GM12878 (cell line): ENCODE results near the gene CD40LG. TPM values are rescaled to one million over a fixed set of nuclear protein-coding genes. Genes with fewer than 3 reads are reported as not detected.

Source experiments
- ATAC-seq: fragments of 200-7000 bp; cut with Tn5 transposase; 3 replicates; pipeline ENCODE4 v1.9.1; 2020; ENCODE audit warnings: mild to moderate bottlenecking, moderate library complexity
- BruUV-seq: library from RNA; stranded (reverse); fragments of 400-500 nt; replicated peaks from 2 replicates; lab custom pipeline; 2021; lab: Mats Ljungman, UMichigan
- CTCF ChIA-PET: fragments of 300-600 bp; sonication (Branson Sonifier 250); formaldehyde crosslinking; extraction: SDS; loops from one replicate; lab custom pipeline; 2021; ENCODE audit warnings: inconsistent platforms; lab: Yijun Ruan, JAX
- POLR2A ChIA-PET: fragments of 350-600 bp; formaldehyde crosslinking; extraction: SDS; loops from one replicate; lab custom pipeline; 2021; ENCODE audit warnings: inconsistent platforms; lab: Charles Lee
- RAD21 ChIA-PET: fragments of 300-600 bp; sonication (Branson Sonifier 250); formaldehyde crosslinking; loops from one replicate; lab custom pipeline; 2023; ENCODE audit warnings: antibody characterized with exemption; ENCODE audit not compliant: unreplicated experiment; lab: Charles Lee
- SMC1A ChIA-PET: fragments of 300-600 bp; sonication (Branson Sonifier 250); formaldehyde crosslinking; loops from one replicate; lab custom pipeline; 2023; ENCODE audit not compliant: unreplicated experiment, uncharacterized antibody; lab: Charles Lee
- DNase-seq: peaks from one replicate; pipeline ENCODE4 v3.0.0-alpha.2; 2011; ENCODE audit warnings: low read depth, low spot score
- FAIRE-seq: peaks from 3 replicates; lab custom pipeline; 2011; peaks lifted over from hg19 to GRCh38; lab: Jason Lieb, UNC
- H2AFZ ChIP-seq: 2 replicates; pipeline ENCODE4 v1.6.0; 2011; ENCODE audit warnings: low read depth, low read length, control low read depth; ENCODE audit not compliant: control insufficient read depth
- H3K27ac ChIP-seq: 2 replicates; pipeline ENCODE4 v1.5.1; 2011; ENCODE audit warnings: control low read depth; ENCODE audit not compliant: control insufficient read depth, insufficient read depth
- H3K27me3 ChIP-seq, 2 experiments: replicated peaks in 1 of 2; 2 replicates each; pipeline versions ENCODE4 v1.6.0 to v1.6.1; 2011; ENCODE audit warnings: low read length in 1 of 2; ENCODE audit not compliant: control insufficient read depth in 2 of 2, insufficient read depth in 2 of 2
- H3K36me3 ChIP-seq, 2 experiments: 2 replicates each; pipeline ENCODE4 v1.5.1; 2011; ENCODE audit warnings: low read length in 1 of 2; ENCODE audit not compliant: control insufficient read depth in 2 of 2, insufficient read depth in 2 of 2
- H3K4me1 ChIP-seq: 2 replicates; pipeline ENCODE4 v1.6.1; 2011; ENCODE audit warnings: mild to moderate bottlenecking, low read length, moderate library complexity, mixed read lengths; ENCODE audit not compliant: control insufficient read depth, insufficient read depth
- H3K4me2 ChIP-seq: 2 replicates; pipeline ENCODE4 v1.6.0; 2011; ENCODE audit warnings: control low read depth; ENCODE audit not compliant: control insufficient read depth, insufficient read depth
- H3K4me3 ChIP-seq: fragments of 200-600 bp; sonication (generic); 2 replicates; pipeline ENCODE4 v1.5.1; 2016
- H3K79me2 ChIP-seq: 2 replicates; pipeline ENCODE4 v1.6.0; 2011; ENCODE audit warnings: low read length; ENCODE audit not compliant: control insufficient read depth, insufficient read depth
- H3K9ac ChIP-seq: 2 replicates; pipeline ENCODE4 v1.8.0; 2011; ENCODE audit warnings: low read length, control low read depth, mixed read lengths; ENCODE audit not compliant: control insufficient read depth, insufficient read depth
- H3K9me3 ChIP-seq: replicated peaks from 3 replicates; pipeline ENCODE4 v1.5.1; 2011; ENCODE audit warnings: mild to moderate bottlenecking, low read length; ENCODE audit not compliant: control insufficient read depth, insufficient read depth
- H4K20me1 ChIP-seq: 2 replicates; pipeline ENCODE4 v1.6.0; 2011; ENCODE audit not compliant: control insufficient read depth, insufficient read depth
- CHD2 ChIP-seq: IDR thresholded peaks from 2 replicates; pipeline ENCODE4 v1.6.1; 2011; ENCODE audit warnings: low read depth, low read length, improper control_type of control experiment, borderline replicate concordance
- NFYB ChIP-seq: IDR thresholded peaks from 2 replicates; pipeline ENCODE4 v1.6.1; 2011; ENCODE audit warnings: low read depth, mild to moderate bottlenecking, low read length, improper control_type of control experiment, moderate library complexity; ENCODE audit not compliant: insufficient read depth
- RELA ChIP-seq: fragments of 450-650 bp; IDR thresholded peaks from 2 replicates; pipeline ENCODE4 v1.8.0; 2014; ENCODE audit warnings: borderline replicate concordance; ENCODE audit not compliant: partially characterized antibody
- SIX5 ChIP-seq: IDR thresholded peaks from 2 replicates; pipeline ENCODE4 v1.6.1; 2011; ENCODE audit warnings: mild to moderate bottlenecking, low read depth, low read length, moderate library complexity; ENCODE audit not compliant: severe bottlenecking
- TBL1XR1 ChIP-seq: IDR thresholded peaks from 2 replicates; pipeline ENCODE4 v1.6.1; 2012; ENCODE audit warnings: low read depth, low read length, improper control_type of control experiment
- WGBS: methylation state at CpG from one replicate; pipeline ENCODE4 v1.1.6; 2016; ENCODE audit warnings: low lambda C conversion rate; ENCODE audit not compliant: insufficient replicate concordance, insufficient coverage; ENCODE audit errors: missing lambda C conversion rate; 5-methylcytosine and 5-hydroxymethylcytosine counted together
- in situ Hi-C: fragments of 300-500 bp; cut with MboI; formaldehyde crosslinking; loops from 9 replicates; pipeline ENCODE4 v1.14.3; 2018; ENCODE audit warnings: mixed read lengths
- intact Hi-C: fragments of 100-400 bp; cut with micrococcal nuclease; formaldehyde crosslinking; loops from one replicate; pipeline ENCODE4 v1.14.2; 2022; ENCODE audit not compliant: unreplicated experiment
- polyA plus RNA-seq, 11 experiments: library from polyadenylated mRNA; depleted of rRNA in 4 of 11; unstranded in 6 of 11; stranded (reverse) in 5 of 11; fragments of >200 nt; fragmentation: Nextera tagmentation in 4 of 11; fragmentation: Illumina TruSeq in 1 of 11; extraction: Ambion mirVana in 4 of 11; extraction: Trizol in 1 of 11; gene quantifications; 1 replicate in 1 of 11; 2 replicates in 10 of 11; pipeline versions ENCODE4 v1.2.1 to v1.2.3, GENCODE V29; 2011 to 2016; ENCODE audit warnings: inconsistent platforms in 2 of 11, missing spikeins in 2 of 11, low read depth in 1 of 11
- total RNA-seq, 4 experiments: library from RNA; depleted of rRNA in 3 of 4; stranded (reverse); fragments of >200 nt in 3 of 4; fragmentation: Illumina TruSeq in 1 of 4; extraction: Trizol in 1 of 4; gene quantifications; 2 replicates each; pipeline versions ENCODE4 v1.2.1 to v1.2.3, GENCODE V29; 2013 to 2021
- TF ChIP-seq, protein P1 (sequence below): fragments of 450-650 bp; formaldehyde crosslinking; IDR thresholded peaks from 2 replicates; pipeline ENCODE4 v1.4.0; 2022; ENCODE audit warnings: mild to moderate bottlenecking, moderate library complexity
- TF ChIP-seq, protein P2 (sequence below): fragments of 450-650 bp; IDR thresholded peaks from 2 replicates; pipeline ENCODE4 v1.6.1; 2017; ENCODE audit warnings: antibody characterized with exemption, mild to moderate bottlenecking, moderate library complexity

The CD40LG gene
- total and polyA plus RNA-seq, 10 of the 15 experiments (the other 5 are each of a cell fraction or from before 2014, with no cell fraction given), result 0.04 to 0.21 (median 0.11) TPM; not detected in 6

DNA sequence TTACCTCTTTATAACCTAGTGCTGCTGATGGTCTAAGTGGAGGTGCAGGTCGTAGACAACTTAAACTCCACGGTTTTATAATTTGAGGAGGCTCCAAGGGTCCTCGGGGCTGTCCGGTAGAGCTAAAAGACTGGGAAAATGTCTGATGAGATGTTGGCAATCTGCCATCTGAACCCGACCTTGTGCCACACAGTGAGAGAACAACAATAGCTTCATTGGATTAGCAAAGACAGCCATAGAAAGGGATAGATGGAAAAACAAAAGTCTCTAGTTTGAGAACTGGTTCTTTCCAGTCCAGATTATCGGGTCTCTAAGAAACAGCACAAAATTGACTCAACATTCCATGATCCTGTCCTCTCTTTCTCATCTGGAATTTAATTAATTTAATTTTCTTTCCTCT is 31.6 kb downstream of the CD40LG start:
- H3K27me3 ChIP-seq, result no peaks in the 10 kb centered on the region
- no peak overlapping the region for H3K27ac ChIP-seq
- FAIRE-seq (no peak), DNase-seq (no peak), ATAC-seq (no peak)
- WGBS, result 45% methylated on average over 6 of the region's 6 CpGs
- no peak overlapping the region for H3K4me2 ChIP-seq
- CTCF ChIA-PET, result interaction anchor here (1.1 kb wide), 1 partner anchor 15 kb away, joined by 3 read pairs; no protein-coding TSS in a partner anchor
- in situ Hi-C loops, result no loop called here
- no peak overlapping the region for H3K9ac ChIP-seq
- H3K4me3 ChIP-seq, result no peak overlapping the region
- peaks cover 6% of the 10 kb centered on the region for H3K4me1 ChIP-seq
- no peaks in the 10 kb centered on the region for H3K79me2 ChIP-seq
- POLR2A ChIA-PET, result no interaction called here
- TF ChIP-seq TBL1XR1 (no peak), SIX5 (no peak), RELA (no peak), CHD2 (no peak), NFYB (no peak)
- TF ChIP-seq, protein P1, sequence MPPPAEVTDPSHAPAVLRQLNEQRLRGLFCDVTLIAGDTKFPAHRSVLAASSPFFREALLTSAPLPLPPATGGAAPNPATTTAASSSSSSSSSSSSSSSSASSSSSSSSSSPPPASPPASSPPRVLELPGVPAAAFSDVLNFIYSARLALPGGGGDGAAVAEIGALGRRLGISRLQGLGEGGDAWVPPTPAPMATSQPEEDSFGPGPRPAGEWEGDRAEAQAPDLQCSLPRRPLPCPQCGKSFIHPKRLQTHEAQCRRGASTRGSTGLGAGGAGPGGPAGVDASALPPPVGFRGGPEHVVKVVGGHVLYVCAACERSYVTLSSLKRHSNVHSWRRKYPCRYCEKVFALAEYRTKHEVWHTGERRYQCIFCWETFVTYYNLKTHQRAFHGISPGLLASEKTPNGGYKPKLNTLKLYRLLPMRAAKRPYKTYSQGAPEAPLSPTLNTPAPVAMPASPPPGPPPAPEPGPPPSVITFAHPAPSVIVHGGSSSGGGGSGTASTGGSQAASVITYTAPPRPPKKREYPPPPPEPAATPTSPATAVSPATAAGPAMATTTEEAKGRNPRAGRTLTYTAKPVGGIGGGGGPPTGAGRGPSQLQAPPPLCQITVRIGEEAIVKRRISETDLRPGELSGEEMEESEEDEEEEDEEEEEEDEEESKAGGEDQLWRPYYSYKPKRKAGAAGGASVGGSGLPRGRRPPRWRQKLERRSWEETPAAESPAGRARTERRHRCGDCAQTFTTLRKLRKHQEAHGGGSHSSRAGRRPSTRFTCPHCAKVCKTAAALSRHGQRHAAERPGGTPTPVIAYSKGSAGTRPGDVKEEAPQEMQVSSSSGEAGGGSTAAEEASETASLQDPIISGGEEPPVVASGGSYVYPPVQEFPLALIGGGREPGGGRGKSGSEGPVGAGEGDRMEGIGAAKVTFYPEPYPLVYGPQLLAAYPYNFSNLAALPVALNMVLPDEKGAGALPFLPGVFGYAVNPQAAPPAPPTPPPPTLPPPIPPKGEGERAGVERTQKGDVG (CRISPR knock-in tag), result no peak
- TF ChIP-seq, protein P2, sequence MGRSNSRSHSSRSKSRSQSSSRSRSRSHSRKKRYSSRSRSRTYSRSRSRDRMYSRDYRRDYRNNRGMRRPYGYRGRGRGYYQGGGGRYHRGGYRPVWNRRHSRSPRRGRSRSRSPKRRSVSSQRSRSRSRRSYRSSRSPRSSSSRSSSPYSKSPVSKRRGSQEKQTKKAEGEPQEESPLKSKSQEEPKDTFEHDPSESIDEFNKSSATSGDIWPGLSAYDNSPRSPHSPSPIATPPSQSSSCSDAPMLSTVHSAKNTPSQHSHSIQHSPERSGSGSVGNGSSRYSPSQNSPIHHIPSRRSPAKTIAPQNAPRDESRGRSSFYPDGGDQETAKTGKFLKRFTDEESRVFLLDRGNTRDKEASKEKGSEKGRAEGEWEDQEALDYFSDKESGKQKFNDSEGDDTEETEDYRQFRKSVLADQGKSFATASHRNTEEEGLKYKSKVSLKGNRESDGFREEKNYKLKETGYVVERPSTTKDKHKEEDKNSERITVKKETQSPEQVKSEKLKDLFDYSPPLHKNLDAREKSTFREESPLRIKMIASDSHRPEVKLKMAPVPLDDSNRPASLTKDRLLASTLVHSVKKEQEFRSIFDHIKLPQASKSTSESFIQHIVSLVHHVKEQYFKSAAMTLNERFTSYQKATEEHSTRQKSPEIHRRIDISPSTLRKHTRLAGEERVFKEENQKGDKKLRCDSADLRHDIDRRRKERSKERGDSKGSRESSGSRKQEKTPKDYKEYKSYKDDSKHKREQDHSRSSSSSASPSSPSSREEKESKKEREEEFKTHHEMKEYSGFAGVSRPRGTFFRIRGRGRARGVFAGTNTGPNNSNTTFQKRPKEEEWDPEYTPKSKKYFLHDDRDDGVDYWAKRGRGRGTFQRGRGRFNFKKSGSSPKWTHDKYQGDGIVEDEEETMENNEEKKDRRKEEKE, result no peak
- TF ChIP-seq, all 136 proteins: peak for 0
- SMC1A ChIA-PET, result interaction anchor here (0.5 to 1.7 kb wide), 2 partner anchors 14 to 1108 kb away, joined by 3 to 5 read pairs; no protein-coding TSS in a partner anchor
- H3K36me3 ChIP-seq, result no peaks in the 10 kb centered on the region
- no peaks in the 10 kb centered on the region for H3K9me3 ChIP-seq
- BruUV-seq, result no TSS peak
- H4K20me1 ChIP-seq, result no peaks in the 10 kb centered on the region
- intact Hi-C loops, result no loop called here
- RAD21 ChIA-PET, result interaction anchor here (1.0 to 1.2 kb wide), 2 partner anchors 15 to 44 kb away, joined by 3 read pairs; no protein-coding TSS in a partner anchor
- no peak overlapping the region for H2AFZ ChIP-seq
